ENCODE measurements around the gene ODF2L.
A peak's percentile ranks its signal among the peaks of the same experiment; 100 is the strongest.

ODF2L gene
- total RNA-seq, result 30.3 to 98.9 reads per million in 2 experiments

DNA sequence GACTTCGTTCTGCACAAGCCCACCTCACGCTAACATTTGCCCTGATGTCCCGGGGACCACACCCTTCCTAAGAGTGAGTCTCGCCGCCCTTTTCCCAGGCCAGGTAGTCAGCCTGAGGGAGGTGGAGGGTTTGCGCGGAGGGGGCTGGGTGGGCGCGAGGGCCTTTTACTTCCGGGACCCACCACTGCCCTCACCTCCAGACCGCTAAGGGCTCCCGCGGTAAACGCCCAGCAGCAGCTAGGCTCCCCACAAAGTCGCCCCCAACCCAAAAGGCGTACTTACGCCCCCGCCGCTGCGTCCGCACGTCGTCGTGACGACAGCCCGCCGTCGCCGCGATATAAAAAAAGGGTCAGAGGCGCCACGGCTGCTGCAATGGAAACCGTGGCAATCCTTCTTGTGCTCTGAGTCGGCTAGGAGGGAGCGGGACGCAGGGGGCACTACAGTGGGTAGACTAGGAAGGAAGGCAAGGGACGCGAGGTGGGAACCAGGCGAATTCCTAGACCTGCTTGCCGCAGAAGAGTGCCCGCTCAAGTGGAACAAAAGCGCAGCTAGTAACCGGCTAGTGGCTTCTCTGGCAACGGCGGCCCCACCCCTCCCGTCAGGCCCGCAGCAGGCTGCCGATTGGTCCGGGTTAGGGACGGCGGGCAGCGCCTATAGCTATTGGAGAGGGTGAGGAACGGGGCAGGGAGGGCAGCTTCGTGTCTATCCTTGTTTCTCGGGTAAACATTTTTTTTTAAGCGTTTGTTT is at the start of gene ODF2L:
Gene ODF2L (minus strand): TSS at position 573 of the 747 bp plus-strand sequence. CDS start 9,296 bp downstream, outside the sequence.
- DNase-seq (ENCODE audit: low read depth), result peak; percentile 85

GRCh38 chr1:86445919-86446318 is 49.8 kb upstream of the ODF2L start:
- DNase-seq (ENCODE audit: low read depth), result no peak

- DNase-seq (ENCODE audit: low read depth), result no peak
Measured at GRCh38 chr1:86441997-86442396, 45.9 kb upstream of the ODF2L start.

DNA sequence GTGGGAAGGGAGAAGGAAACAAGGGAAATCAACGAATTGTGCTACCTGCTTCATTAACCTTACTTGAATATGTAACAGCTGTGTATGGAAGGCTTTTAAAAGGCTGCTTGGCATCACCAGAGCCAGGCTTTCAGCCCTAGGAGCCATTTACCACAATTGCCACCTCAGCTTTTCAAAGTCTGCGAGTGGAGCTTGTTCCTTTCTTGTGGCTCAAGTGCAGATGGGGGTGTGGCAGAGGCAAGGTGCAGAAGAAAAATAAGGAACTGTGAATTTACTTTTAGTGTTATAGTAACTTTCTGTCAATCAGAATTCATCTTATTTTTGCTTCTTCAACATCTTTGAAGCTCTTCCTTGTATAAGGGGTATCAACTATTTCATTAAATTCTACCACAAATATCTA is 45.5 kb upstream of the ODF2L start:
- peak; percentile 18 for DNase-seq (ENCODE audit: low read depth)

DNA sequence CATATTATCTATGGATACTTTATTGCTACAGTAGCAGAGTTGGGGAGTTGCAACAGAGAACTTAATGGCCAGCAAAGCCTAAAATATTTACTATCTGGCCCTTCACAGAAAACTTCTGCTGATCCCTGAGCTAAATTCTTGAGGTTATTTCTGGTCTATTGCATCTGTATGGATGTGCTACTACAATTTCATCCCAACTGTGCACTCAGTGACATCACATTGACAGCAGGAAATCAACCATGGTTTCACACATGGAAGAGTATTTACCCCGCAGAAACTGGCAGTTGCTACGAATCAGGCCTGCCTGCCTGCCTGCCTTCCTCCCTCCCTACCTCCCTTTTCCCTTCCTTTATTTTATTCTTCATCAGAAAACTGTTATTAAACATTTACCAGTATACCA is 39.9 kb upstream of the ODF2L start:
- DNase-seq (ENCODE audit: low read depth), result no peak

DNA sequence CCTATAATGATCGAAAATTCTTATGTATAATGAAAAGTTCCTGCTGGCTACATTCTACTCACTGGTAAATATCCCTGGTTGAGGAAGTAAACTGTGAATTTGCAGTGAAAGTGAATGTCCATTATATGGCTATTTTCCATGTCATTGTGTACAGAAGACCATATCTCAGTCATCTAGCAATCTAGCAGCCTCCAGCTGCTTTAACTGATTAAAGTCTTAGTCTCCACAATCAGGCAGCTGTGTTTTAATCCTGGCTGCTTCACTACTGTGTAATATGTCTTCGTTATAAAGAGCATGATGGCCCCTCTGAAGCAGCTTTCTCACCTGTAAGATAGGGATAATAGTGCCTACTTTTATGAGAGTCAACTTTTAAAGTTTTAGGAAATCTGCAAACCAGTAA is 39.2 kb upstream of the ODF2L start:
- DNase-seq (ENCODE audit: low read depth), result no peak

DNA sequence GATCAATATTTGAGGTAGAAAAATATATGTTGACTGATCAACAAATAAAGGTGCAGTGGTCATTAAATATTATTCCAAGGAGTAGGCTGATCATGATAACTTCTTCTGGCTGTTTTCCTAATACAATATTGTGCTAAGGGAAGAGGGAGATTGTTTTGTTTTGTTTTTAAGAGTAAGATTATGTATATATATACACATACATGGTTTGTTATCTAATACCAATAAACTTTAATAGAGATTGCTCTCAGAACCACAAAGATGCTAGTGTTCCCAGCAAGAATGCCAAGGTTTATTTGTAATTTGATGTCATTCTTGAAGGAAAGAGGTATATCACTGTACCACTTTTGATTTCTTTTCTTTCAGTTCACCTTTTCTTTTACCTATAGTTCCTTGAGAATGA is 37.9 kb upstream of the ODF2L start:
- DNase-seq (ENCODE audit: low read depth), result no peak

DNA sequence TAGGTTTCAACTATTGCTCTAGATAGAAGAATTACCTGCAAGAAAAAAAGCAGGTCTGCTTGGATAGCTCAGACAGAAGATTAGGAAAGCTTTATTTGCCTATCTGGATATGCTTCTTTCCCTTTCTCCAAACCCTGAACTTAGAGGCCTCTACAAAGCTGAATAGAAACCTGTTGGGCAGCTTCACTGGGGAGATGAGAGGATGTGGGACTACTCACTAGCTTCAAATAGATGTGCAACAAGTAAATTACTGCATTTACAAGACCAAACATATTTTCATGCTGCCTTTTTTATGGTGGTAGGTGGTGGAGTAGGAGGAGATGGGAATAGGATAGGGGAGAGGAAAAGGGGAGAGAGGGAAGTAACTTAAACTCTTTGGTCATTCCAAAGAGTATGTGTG is 34.3 kb upstream of the ODF2L start:
- DNase-seq (ENCODE audit: low read depth), result no peak

GRCh38 chr1:86429835-86430234 is 33.7 kb upstream of the ODF2L start:
- no peak for DNase-seq (ENCODE audit: low read depth)

DNA sequence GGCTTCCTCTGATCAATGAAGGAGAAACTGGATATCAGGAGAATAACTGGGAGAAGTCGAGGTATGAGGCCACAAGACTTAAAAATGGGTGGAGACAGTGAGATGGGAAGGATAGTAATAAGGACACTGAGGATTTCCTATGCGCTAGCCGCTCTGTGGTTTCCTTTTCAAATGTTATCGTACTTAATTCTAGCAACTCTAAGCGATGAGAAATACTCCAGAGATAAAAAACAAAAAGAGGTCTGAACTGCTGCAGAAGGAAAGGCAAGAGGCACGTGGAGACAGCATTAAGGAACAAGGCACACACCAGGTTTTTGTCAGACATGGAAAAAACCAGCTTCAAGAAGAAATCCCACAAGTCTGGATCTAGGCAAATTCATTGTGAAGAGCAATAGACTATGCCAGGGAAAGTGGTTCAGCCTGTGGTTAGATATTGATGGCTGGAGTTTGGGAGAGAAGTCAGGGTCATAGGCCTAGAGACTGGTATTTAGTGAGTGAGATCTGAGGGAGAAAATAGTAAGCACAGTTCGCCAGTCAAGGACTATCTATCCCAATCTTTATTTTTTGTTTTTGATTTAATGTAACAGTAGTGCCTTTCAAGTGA is 33.1 kb upstream of the ODF2L start:
- no peak for DNase-seq (ENCODE audit: low read depth)

- no peak for DNase-seq (ENCODE audit: low read depth)
Measured at GRCh38 chr1:86423873-86424272, 27.8 kb upstream of the ODF2L start, which contains the start of gene CLCA2. Gene CLCA2, plus strand, starts transcription at chr1:86424171. Its CDS starts 77 bp downstream, at chr1:86424248.

GRCh38 chr1:86423473-86423872 is 27.4 kb upstream of the ODF2L start:
- no peak for DNase-seq (ENCODE audit: low read depth)

DNA sequence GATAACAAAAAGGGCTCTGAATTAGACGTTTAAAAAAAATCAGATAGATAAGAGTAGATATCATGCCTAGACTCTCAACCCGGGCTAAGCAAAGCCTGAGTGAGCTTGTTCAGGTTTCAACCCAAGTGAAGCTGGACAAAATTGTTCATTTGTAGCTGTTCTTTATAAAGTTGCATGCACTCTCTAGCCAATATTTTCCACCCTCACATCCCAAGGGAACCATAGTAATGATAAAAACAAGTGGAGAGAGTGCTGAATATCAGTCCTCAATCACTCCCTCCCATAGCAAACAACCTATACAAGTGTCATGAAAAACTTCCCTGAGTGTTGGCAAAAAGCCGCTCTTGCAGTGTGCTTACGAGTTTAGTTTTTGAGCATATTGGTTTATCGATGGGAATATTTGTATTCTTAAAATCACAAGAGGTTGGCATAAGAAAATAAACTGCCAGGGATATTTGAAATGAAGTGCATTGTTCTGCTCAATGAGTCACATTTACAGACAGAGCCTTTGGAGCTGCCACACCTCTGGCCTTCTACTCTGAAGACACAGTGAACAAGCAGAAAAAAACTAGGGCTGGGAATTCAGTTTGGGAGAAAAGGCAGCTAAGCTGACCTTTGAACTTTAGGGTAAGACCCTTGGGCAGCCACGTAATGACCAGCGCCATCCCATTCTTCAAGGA is 25.6 kb upstream of the ODF2L start:
- no peak for DNase-seq (ENCODE audit: low read depth)

- peak; percentile 28 for DNase-seq (ENCODE audit: low read depth)
Measured at GRCh38 chr1:86419277-86419903, 23.3 kb upstream of the ODF2L start.

GRCh38 chr1:86416343-86416742 is 20.2 kb upstream of the ODF2L start:
- DNase-seq (ENCODE audit: low read depth), result no peak

DNA sequence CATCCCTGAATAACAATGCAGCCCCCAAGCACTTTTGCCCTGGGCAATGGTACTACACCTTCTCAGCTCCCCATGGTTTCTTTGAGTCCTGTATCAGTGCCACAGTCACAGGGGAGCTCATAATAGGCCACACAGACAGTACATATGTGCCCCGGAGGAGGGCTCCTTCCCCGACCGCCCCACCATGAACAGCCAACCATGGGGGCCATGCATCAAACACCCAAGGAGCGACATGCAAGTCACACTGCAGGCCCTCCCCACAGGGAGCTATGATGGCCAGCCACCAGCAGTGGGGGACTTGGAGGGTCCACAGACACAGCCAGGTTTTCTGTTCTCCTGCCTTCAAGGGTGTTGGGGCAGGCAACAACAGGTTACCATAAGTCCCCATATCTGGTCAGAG is 14.8 kb upstream of the ODF2L start:
- no peak for DNase-seq (ENCODE audit: low read depth)

GRCh38 chr1:86409416-86410021 is 13.4 kb upstream of the ODF2L start:
- no peak for DNase-seq (ENCODE audit: low read depth)

DNA sequence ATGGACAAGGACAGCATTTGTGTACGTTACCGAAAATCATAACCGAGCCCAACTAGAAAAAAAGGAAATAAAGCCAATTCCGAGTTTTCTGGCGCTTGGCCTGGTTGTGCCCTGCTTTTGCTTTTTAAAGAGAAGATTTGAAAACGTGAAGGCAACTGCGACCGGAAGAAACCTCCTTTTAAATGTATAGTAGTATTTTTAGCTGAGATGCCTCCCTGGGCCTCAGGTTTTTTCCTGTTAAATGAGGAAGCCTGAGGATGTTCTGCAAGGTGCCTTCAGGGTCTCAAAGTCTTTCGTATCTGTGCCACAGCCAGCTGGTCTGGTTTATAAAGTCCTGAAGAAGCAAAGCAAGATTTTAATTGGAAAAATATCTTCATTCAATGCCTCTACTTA is 371 bp upstream of the ODF2L start:
- DNase-seq (ENCODE audit: low read depth), result no peak

GRCh38 chr1:86394416-86394815 is 1.7 kb downstream of the ODF2L start:
- no peak for DNase-seq (ENCODE audit: low read depth)

GRCh38 chr1:86389307-86389706 is 6.8 kb downstream of the ODF2L start:
- DNase-seq (ENCODE audit: low read depth), result no peak

DNA sequence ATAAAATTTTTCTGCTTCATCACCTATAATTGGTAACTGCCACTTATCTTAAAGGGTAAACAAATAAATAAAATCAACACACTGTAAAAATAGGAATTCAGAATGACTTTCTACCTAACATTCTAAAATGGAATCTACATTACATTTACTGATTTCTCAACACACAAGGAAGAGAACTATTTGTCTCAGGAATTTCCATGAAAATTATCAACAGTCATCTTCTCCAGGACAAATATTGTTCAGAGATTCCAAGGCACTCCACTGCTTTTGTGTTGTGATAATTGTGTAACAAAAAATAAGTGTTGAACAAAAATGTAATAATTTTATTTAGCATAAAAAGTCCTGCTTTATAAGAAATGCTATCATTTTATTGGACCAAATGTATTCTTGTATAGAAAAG is 7.3 kb downstream of the ODF2L start:
- no peak for DNase-seq (ENCODE audit: low read depth)
